GM19372 (cell line): ENCODE results near the gene ILDR1.
A peak's percentile ranks its signal among the peaks of the same experiment; 100 is the strongest.

Source experiments
- ATAC-seq: cut with Tn5 transposase; IDR thresholded peaks from one replicate; pipeline ENCODE4 v1.9.1; 2021; ENCODE audit warnings: mild to moderate bottlenecking, low read depth, moderate library complexity; ENCODE audit not compliant: unreplicated experiment

The ILDR1 gene

DNA sequence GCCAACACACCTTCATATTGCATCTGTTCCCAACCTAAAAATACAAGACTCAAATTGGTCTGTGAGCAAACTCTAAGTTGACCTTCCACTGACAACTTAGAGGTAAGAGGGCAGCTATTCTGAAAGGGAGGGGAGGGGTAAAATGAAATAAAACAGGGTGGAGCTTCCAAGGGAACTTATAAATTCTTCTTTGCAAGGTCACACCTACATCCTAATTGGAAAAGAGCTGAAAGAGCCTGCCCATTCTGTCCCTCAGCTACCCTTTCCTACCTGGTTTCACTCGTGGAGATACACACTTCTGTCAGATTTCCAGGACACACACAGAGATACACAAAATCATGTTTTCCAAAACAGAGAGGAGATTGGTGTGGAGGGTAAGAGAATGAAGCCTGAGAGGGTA is 1.0 kb downstream of the ILDR1 start:
- no peak for ATAC-seq

GRCh38 chr3:122019493-122019892 is 2.6 kb downstream of the ILDR1 start:
- ATAC-seq = no peak

GRCh38 chr3:122014741-122015140 is 7.3 kb downstream of the ILDR1 start:
- peak; percentile 76 for ATAC-seq

- ATAC-seq = no peak
Measured at GRCh38 chr3:122013448-122013925, 8.6 kb downstream of the ILDR1 start.

DNA sequence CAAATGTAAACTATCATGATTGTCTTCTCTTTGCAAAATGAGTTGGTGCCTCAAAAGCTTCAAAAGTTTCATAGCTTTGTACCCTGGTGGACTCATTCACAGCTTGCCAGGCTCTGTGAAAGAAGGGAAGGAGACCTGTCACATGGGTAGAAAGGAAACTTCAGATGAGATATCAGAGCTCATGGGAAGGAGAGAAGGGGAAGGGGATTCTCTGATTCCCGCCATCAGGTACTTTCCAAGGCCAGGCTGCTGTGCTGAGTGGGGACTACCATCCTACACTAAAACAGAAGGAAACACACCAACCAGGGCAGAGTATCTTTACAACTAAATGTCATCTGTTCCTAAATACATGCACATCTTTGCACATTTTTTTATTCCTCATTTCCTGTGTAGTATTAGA is 9.2 kb downstream of the ILDR1 start:
- ATAC-seq = no peak

- no peak for ATAC-seq
Measured at GRCh38 chr3:122011396-122011795, 10.7 kb downstream of the ILDR1 start.

- no peak for ATAC-seq
Measured at GRCh38 chr3:122010506-122010905, 11.5 kb downstream of the ILDR1 start.

GRCh38 chr3:122008166-122008565 is 13.9 kb downstream of the ILDR1 start:
- no peak for ATAC-seq

- no peak for ATAC-seq
Measured at GRCh38 chr3:122006267-122006666, 15.8 kb downstream of the ILDR1 start.

GRCh38 chr3:122004991-122005565 is 17.0 kb downstream of the ILDR1 start:
- ATAC-seq = no peak

GRCh38 chr3:122004107-122004506 is 17.9 kb downstream of the ILDR1 start:
- no peak for ATAC-seq

- ATAC-seq = no peak
Measured at GRCh38 chr3:122003606-122004005, 18.4 kb downstream of the ILDR1 start.

GRCh38 chr3:122003112-122003511 is 18.9 kb downstream of the ILDR1 start:
- no peak for ATAC-seq

DNA sequence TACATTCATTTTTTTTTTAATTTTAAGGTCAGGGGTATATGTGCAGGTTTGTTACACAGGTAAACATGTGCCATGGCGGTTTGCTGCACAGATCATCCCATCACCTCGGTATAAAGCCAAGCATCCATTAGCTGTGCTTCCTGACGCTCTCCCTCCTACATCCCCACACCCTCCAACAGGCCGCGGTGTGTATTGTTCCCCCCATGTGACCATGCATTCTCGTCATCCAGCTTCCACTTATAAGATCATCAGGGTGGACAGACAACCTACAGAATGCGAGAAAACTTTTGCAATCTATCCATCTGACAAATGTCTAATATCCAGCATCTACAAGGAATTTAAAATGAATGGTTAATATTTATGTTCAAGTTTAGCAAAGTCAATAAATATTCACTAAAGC is 19.4 kb downstream of the ILDR1 start:
- no peak for ATAC-seq

DNA sequence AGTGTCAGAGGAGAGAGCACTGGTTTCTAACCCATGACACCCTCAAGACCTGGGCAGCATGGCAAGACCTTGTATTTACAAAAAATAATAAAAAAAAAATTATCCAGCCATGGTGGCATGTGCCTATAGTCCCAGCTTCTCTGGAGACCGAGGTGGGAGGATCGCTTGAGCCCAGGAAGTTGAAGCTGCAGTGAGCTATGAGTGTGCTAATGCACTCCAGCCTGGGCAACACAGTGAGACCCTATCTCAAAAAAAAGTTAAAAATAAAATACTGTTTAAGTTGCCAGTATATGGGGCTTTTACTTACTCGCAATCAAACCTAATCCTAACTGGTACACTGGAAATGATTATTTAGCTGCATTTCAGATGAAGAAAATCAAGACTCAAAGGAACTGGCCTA is 20.2 kb downstream of the ILDR1 start:
- no peak for ATAC-seq

DNA sequence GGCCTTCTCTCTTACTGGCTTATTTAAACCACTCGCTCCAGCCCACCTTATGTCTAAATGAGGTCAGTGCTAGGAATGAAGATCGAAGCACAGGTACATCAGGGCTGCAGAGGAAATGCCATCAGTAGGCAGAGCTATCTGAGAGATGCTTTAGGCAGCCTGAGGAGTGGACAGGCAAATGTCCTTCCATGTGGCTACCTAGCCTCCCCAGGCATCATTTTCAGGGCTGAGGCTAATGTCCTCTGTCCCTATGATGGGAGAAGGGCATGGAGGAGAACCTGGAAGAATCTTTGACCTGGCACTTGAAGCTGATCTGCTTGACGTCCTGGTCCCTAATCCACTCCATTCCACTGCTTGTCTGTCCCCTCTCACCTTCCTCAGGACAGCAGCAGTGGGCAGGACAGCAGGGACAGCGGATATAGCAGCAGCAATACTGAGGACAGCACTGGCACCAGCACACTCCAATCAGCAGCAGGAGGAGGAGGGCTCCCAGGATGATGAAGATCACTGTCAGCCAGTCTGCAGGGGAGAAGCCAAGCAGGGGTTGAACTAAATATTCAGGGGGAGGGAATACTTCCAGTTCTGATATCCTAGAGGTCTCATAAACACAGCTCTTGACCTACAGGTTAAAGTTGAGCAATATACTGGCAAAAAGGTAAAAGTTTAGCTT is 21.0 kb downstream of the ILDR1 start:
- ATAC-seq = no peak

DNA sequence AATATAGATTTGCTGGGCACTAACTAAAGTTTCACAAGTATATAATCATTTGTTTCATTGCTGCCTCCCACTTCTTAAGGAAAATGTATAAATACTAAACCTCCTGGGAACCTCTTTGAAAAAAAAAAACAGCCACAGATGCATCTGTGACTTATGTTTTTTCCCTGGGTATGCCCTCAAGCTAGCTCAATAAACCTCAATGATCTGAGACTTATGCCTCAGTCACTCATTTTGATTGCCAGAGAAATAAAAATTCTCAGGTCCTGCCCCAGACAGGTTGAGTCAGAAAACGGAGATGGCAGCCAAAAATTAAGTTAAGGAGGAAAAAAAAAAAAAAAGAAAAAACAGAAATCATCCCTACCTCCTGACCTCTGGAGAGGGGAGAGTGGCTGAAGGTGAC is 22.1 kb downstream of the ILDR1 start:
- no peak for ATAC-seq

DNA sequence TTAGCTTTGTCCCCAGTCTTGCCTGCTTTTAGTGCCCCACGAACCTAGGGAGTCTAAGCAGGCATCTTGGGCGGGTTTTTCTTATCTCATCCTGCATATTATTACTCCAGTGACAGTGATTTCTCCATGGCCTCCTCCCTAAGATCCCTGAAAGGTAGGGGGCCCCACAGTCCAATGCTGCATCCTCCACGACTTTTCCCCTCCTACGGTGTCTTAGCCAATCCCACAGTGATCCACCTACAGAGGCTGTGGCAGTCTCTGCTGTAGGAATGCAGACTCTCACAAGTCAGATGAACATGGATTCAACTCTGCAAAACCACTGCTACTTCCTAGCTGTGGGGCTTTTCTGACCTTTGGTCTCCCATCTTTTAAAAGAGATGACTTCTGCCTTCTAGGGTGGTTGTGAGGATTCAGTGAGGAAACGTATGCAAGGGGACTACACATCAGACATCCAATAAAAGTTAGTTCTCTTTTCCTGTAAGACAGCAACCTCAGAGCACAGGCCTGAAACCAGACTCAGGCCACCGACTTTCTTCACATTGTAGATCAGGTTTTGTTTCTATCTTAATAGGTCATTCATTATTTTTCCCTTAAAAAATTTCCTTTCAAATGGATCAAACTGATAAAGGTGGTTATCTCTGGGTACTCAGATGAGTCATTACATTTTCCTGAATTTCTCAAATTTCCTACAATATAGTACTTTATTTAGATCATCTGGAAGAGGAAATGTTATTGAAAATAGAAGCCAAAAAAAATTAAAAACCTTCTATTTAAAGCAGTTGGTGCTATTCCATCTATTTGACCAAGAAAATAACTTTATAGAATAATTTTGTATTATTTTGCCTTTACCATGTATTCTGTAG is 23.2 kb downstream of the ILDR1 start:
- no peak for ATAC-seq

DNA sequence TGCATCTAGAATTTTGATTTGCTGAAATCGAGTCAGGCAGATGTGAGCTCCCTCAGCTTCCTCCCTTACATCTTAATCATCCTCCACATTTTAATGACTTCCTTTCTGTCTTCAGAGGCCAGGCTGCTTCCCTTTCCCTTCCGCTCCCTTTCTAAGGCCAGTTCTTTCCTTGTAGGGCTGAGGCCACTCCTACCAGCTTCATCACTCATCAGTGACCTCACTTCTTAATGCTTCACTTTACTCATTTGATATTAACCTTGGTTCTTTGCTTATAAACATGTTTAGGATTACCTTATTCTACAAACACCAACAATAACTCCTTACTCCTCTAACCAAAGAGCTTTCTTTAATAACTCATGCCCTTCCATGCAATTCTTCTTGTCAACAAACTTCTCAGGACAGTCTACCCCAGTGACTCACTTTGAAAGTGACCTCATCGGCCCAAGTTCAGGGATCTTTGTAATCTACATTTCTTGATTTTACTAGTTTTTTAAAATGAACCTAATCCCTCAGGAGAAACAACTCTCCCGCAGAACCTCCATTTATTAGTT is 23.9 kb downstream of the ILDR1 start:
- no peak for ATAC-seq

DNA sequence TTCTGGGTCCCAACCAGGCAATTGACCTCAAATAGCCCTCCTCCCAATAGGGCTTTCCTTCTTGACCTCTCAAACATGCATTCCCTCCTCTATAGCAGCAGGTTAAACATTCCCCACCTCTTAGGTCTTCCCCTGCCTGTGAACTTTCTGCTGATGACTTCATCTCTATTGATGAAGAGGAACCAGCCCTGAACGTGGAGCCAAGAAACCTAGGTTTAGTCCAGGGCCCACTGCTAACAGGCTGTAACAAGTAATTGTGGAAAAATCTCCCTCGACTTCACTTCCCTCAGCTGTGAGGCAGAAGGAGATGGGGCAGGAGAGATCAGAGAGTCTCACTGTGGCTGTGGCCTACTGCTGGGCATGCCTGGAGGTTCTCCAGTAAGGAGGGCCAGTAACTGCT is 24.7 kb downstream of the ILDR1 start:
- ATAC-seq = no peak

DNA sequence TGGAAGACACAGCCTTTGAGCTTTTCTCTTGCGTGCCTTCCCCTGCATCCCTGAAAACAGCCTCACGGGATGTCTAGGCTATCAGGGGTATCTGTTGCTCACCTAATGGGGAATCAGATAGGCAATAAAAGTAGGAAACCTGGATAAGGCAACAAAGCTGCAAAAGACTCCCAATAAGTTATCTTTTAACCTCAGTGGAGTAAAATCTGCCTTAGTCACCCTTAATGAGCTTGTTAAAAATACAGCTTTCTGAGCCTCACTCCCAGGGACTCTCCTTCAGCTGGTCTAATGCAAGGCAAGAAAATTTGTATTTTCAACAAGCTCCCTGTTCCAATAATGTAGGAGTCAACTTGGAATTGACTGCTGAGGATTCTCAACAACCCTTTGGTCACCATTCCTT is 25.6 kb downstream of the ILDR1 start:
- ATAC-seq = no peak
